ENCODE results near the gene CCS. TPM values are rescaled to one million over a fixed set of nuclear protein-coding genes. Genes with fewer than 3 reads are reported as not detected.

CCS gene, protein sequence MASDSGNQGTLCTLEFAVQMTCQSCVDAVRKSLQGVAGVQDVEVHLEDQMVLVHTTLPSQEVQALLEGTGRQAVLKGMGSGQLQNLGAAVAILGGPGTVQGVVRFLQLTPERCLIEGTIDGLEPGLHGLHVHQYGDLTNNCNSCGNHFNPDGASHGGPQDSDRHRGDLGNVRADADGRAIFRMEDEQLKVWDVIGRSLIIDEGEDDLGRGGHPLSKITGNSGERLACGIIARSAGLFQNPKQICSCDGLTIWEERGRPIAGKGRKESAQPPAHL
- total RNA-seq: 10 to 100 TPM; 25.5 to 40.0 TPM

DNA sequence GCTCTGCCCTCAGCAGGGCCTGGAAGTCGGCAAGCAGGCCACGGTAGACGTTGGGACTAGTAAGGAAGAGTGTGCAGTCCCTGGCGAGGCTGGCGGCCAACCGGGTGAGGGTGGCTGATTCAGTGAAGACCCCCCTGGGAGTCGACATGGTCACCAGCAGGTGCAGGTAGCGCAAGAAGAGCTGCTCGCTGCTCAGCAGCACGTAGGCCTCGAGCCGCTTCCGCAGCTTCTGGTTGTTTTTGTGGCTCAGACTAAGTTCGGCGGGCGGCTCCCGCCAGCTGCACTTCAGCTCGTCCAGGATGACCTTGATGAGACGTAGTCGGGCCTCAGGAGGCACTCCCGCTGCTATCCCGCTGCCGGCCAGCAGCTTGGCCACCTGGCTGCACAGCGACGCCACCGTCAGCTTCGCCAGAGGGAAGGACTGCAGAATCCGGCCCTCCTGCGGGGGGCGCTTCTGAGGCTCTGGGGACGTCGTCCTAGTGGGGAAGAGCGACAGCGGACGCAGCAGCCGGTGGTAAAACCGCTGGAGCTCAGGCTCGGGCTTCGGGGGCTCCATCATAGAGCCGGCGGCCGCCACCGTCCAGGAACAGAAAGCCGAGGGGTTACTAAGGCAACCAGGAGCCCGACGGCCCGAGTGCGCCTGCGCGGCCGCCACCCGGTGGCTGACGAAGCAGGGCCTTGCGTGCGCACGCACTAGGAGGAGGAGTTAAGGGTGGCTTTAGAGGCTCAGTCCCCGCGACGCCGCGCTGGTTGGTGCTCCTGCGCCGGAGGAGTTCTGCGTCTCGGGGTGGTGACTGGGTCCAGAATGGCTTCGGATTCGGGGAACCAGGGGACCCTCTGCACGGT lies at the start of gene CCS, which contains the start of gene CCDC87:
CCS (plus strand) TSS at position 729 of the 846 bp plus-strand sequence; CDS start at position 806, 77 bp downstream.
CCDC87 (minus strand) TSS at position 607 of the 846 bp plus-strand sequence; CDS start at position 559, 48 bp downstream.

DNA sequence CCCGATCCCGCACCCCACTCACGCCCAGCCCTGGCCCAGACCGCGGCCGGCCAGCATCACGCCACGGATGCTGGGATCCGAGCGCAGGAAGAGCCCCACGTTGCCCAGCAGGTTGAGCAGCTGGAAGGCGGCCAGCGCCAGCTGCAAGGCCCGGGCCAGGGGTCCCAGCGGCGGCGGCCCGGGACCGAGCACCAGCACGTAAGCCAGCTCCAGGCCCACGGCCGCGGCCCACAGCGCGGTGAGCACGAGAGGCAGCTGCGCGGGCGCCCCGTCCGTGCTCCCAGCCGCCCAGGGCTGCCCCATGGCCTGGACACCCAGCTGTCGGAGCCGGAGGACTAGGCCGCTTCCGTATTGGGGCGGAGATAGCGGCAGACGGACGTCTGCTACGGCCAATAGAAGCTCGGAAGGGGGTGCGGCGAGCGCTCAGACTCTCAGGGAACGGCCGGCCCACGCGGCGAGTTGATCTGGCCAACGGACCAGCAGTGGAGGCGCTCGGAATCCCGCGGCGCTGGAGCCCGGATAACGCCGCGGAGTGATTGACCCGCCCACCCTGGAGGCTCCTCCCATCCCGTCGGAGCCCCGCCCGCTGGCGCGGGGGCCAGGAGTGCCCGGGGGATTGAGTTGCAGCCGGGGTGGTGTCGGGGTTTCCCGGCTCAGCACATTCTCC lies 47.2 kb upstream of the CCS start, which contains the start of gene ZDHHC24:
ZDHHC24 (minus strand) TSS at position 348 of the 667 bp plus-strand sequence; CDS start at position 303, 45 bp downstream.

DNA sequence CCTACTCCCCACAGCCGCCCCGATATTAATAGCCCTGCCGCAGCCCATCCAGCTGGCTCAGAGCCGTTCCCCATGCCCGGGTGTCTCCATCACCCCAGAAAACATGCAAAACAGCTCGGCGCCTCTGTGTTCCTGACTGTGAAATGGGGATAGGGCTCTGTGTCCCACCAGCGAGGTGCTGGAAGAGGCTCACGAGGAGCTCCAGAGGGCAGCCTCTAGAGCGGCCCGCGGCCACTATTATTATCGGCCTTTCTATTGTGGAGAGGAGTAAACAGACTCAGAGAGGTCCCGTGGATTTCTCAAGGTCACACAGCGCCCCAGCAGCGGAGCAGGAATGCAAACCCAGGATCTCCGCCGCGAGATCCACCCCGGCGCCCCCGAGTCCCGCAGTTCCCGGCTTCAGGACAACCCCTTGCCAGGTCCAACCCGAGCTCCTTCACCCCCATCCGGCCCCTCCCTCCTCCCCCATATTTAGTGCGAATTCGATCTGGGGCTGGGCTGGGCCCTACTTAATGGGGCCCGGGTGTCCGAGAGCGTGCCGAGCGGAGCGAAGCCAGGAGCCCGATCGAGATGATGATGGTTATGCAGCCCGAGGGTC lies 46.5 kb upstream of the CCS start, which contains the start of gene ACTN3:
ACTN3 (plus strand) TSS at position 536 of the 598 bp plus-strand sequence; CDS start at position 571, 35 bp downstream.

DNA sequence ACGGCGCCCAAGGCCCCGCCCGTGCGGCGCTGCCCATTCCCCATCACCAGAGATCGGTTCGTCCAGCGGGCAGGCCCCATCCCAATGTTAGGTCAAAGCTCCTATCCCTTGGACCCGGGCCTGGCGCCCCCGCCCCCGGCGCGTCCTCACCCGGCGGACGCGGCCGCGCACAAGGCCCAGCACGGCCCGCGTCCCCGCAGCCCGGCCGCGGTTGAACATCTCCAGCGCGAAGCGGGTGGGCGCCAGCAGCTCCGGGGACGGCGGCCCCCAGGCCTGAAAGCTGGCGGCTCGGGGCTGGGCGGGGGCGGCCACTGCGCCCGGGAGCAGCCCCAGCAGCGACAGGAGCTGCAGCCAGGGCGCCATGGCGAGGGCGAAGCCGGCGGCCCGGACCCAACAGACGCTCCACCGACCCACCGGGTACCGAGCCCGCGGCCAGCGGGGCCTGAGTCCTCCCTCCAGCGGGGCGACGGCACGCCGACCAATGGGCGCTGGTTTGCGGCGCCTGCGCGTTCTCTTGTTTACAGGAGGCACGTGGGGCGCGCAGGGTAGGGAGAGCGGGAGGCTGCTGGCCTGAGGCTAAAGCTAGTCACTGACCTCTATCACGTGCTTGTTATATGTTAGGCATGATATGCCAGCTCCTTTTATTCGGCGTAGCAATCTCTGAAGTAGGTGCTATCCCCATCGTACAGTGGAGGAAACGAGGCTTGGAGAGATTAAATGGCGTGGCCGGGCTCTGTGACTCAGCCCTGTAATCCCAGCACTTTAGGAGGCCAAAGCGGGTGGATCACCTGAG lies 24.7 kb upstream of the CCS start, which contains the start of gene CTSF:
CTSF (minus strand) TSS at position 483 of the 793 bp plus-strand sequence; CDS start at position 363, 120 bp downstream.

DNA sequence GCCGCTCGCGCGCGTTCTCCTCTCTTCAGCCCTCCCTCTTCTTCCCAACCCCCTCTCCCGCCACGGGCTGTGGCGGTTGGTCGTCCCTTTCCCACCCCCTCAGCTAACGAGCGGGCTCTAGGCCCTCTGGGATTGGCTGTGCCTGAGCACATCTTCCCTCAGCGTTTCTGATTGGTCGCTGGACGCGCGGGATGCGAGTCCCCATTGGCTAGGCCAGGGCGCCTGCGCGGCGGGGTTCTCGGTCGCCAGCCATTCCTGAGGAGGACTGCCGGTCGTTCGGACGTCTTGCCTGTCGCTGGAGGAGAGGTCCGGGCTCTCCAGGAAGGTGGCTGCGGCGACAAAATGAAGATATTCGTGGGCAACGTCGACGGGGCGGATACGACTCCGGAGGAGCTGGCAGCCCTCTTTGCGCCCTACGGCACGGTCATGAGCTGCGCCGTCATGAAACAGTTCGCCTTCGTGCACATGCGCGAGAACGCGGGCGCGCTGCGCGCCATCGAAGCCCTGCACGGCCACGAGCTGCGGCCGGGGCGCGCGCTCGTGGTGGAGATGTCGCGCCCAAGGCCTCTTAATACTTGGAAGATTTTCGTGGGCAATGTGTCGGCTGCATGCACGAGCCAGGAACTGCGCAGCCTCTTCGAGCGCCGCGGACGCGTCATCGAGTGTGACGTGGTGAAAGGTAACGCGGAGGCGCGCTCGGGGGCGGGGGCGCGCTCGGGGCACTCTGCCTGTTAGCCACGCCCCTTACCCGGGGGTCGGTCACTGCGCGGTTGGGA lies 23.6 kb downstream of the CCS start, which contains the start of gene RBM14:
RBM14 (plus strand) TSS at position 252 of the 776 bp plus-strand sequence; CDS start at position 343, 91 bp downstream.

DNA sequence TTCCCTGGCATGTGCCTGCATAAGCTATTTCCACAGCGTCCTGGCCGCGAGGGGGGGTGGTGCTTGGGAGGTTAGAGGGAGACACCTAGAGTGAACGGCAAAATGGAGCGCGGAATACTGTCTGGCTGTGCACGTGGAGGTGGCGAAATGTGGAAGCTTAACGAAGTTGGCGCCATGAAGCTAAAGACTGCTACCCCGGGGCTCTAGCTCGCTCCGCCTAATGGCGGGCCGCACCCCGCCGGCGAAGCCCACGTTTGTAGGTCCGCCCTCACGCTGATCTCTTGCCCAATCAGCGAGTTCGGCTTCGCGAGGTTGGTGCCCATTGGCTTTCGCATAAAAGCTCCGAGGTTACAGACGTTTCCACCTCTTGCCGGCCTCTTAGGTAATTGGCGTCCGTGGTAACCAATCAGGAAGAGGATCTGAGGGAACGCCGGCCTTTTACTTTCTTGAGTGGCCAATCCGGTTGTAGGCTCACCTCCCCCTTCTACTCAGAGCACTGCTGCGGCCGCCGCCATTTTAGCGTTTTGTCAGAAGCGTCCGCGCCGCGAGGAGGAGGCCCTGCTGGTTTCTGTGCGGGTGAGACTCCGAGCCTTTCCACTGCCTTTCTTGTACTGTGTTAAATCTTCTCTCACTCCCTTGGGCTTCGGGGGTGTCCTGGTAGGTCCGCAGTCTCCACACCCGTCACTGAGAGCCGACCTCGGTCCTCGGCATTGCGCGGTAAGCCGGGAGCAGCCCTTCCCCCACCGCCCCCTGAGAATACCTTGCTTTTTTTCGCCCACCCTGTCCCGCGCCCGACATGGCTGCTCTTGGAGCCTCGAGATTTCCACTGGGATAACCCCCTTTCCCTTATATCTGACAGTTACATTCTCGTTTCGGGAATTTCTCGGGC lies 45.4 kb downstream of the CCS start, which contains the start of gene RBM4:
RBM4 (plus strand) TSS at position 527 of the 889 bp plus-strand sequence. CDS start 1,009 bp downstream, outside the sequence.

Small RNAs within 50 kb of the gene (small RNA-seq; reads per million reads assigned to genes)
- 0 reads per million in 2 donors for gene RNU4-39P

Other genes starting within 250 kb of the CCS start
- gene BRMS1, start 248.1 kb upstream of the CCS start, total RNA-seq: 10 to 100 TPM; 55.4 to 92.6 TPM
- gene B4GAT1, start 245.6 kb upstream of the CCS start, total RNA-seq: 10 to 100 TPM; 35.0 to 51.3 TPM
- under 1 TPM; 0.34 to 0.67 TPM for gene SLC29A2, start 221.4 kb upstream of the CCS start, total RNA-seq
- gene NPAS4, start 172.2 kb upstream of the CCS start, total RNA-seq: not detected
- gene MRPL11, start 154.3 kb upstream of the CCS start, total RNA-seq: 10 to 100 TPM; 22.0 to 45.6 TPM
- 10 to 100 TPM; 12.0 to 17.2 TPM for gene PELI3, start 126.3 kb upstream of the CCS start, total RNA-seq
- 10 to 100 TPM; 73.6 to 75.0 TPM for gene DPP3, start 112.8 kb upstream of the CCS start, total RNA-seq
- gene BBS1, start 82.5 kb upstream of the CCS start, total RNA-seq: 10 to 100 TPM; 21.3 to 33.0 TPM
- gene ZDHHC24, start 47.1 kb upstream of the CCS start, total RNA-seq: 10 to 100 TPM; 10.7 to 13.8 TPM
- gene ACTN3, start 46.3 kb upstream of the CCS start, total RNA-seq: not detected
- 10 to 100 TPM; 28.3 to 46.1 TPM for gene CTSF, start 24.6 kb upstream of the CCS start, total RNA-seq
- under 1 TPM; 0.33 to 0.69 TPM for gene CCDC87, start 122 bp upstream of the CCS start, total RNA-seq
- gene RBM14, start 23.4 kb downstream of the CCS start, total RNA-seq: 10 to 100 TPM; 25.5 to 41.3 TPM
- gene RBM4, start 45.5 kb downstream of the CCS start, total RNA-seq: 100 to 1,000 TPM in 1 of 2 donors, 10 to 100 TPM in 1; 70.9 to 120 TPM
- gene RBM4B, start 84.7 kb downstream of the CCS start, total RNA-seq: 10 to 100 TPM; 17.2 to 23.3 TPM
- gene SPTBN2, start 136.0 kb downstream of the CCS start, total RNA-seq: 1 to 10 TPM; 6.5 to 9.0 TPM